GM21717 (cell line): ENCODE data around the gene PTCHD1.

Experiments used
- ATAC-seq: cut with Tn5 transposase; IDR thresholded peaks from one replicate; pipeline ENCODE4 v1.9.1; 2021; ENCODE audit warnings: mild to moderate bottlenecking, moderate library complexity; ENCODE audit not compliant: unreplicated experiment

PTCHD1 gene

GRCh38 chrX:23334848-23335599 is at the start of gene PTCHD1:
Gene PTCHD1, plus strand, starts transcription at chrX:23334849. Its CDS starts 27 bp downstream, at chrX:23334876.
- no peak for ATAC-seq

DNA sequence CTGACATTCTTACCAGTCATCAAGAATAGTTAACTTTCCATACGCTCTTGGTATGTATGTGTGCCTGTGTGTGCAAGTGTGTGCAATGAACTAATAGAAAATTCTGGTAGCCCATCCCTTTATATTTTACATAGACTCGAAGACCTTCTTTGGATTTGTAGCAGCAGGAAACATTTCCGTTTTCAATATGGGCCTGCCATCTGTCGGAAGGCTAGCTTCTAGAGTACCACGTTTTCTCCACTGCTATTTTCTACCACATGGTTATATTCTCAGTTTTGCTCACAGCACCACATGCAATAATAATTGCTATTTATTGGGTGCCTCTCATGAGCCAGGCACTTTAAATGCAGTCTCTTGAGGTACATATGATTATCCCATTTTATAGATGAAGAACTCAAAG is 47.9 kb upstream of the PTCHD1 start:
- ATAC-seq: no peak

DNA sequence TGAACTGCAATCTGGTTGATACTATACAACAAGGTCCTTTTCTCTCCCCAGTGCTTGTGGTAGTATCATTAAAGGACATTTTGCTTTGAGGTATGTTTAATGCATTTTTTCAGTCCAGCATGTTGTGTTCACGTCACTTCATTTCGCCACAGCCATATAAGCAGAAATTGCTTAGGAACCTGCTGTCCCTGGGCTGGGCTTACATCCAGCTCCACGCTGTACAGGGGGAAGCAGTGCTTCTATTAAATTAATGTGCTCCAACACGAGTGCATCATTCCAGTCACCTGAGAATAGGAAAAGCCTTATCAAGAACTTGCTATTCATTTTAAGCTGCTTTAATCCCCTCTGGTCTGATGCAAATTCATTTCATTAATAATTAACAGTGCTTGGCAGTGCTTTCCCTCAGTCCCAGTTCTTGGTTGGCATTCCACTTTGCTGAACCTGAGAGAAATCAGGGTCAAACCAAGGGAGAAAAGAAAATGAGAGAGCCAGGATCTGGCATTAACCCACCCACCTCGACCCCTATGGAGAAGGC is 47.4 kb upstream of the PTCHD1 start:
- ATAC-seq: no peak

- no peak for ATAC-seq
Observed at GRCh38 chrX:23292354-23292987, 42.2 kb upstream of the PTCHD1 start.

DNA sequence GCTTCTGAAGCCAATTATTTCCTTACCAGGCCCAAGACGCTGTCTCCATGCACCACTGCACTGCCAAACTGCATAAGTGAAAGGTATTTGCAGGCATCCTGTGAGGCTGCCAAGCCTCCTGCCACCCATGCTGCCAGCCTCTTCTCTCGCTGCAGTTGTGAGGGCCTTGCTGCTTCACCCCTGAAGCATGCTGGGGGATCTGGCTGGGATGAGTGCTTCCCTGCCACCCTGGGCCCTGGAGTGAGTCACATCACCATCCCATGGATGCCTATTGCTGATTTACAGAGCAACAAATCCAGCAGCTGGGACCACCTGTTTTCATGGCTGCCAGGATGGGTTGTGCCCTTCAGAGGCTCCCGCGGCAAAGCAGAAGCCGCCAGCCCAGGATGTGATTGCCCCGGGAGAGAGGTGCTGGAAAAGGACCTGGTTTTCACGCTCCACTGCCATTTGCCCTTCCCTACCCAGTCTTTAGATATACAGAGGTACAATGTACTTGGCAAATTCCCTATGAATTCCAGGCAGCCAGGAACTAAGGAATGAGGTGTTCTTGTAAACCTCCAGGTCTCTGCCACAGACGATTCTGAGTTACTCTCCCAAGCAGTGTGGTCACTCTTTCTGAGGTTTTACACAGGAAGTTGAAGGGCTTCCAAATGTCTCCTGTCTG is 41.5 kb upstream of the PTCHD1 start:
- no peak for ATAC-seq

- no peak for ATAC-seq
Observed at GRCh38 chrX:23304881-23305280, 29.8 kb upstream of the PTCHD1 start.

- no peak for ATAC-seq
Observed at GRCh38 chrX:23311731-23312130, 22.9 kb upstream of the PTCHD1 start.

- no peak for ATAC-seq
Observed at GRCh38 chrX:23312136-23312535, 22.5 kb upstream of the PTCHD1 start.

GRCh38 chrX:23317799-23318724 is 16.6 kb upstream of the PTCHD1 start:
- peak; percentile 94 for ATAC-seq

DNA sequence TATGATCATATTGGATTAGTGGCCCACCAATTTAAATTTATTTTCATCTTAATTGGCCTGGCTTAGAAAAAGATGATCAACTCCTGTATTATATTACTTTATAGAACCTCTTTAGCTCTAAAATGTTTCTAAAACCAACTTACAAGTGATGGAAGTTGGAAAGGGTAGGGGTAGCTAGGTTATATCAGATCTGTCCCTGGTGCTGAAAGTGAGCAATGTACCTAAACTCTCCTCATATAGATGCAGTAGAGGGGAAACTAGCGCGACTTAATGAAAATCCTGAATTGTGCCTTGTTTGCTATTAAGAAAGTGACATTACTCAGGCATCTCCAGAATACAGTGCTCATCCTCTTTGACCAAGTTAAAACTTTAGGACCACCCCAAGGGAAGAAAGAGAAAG is 7.5 kb upstream of the PTCHD1 start:
- no peak for ATAC-seq

GRCh38 chrX:23331701-23332100 is 2.9 kb upstream of the PTCHD1 start:
- no peak for ATAC-seq

- ATAC-seq: no peak
Observed at GRCh38 chrX:23332101-23332887, 2.4 kb upstream of the PTCHD1 start.

GRCh38 chrX:23332888-23333821 is 1.5 kb upstream of the PTCHD1 start:
- no peak for ATAC-seq

- ATAC-seq: no peak
Observed at GRCh38 chrX:23333842-23334520, 668 bp upstream of the PTCHD1 start.

- ATAC-seq: no peak
Observed at GRCh38 chrX:23334521-23334847, 165 bp upstream of the PTCHD1 start.

DNA sequence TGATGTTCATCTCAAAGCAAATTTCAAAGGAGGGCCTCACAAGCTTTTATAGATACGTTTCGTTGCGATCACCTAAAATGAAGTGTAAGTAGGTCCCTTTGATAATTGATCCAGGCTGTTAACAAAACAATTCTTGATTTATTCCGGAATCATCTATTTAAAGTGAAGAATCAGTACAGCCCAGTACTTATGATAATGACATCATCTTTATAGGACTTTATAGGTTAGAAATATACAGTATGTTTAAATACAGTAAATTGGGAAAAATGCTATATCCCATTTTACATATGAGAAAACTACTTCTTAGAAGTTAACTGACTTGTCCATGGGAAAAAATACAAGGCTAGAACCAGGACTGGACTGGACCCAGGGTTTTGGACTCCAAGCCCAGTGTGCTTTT is 3.7 kb downstream of the PTCHD1 start:
- no peak for ATAC-seq

DNA sequence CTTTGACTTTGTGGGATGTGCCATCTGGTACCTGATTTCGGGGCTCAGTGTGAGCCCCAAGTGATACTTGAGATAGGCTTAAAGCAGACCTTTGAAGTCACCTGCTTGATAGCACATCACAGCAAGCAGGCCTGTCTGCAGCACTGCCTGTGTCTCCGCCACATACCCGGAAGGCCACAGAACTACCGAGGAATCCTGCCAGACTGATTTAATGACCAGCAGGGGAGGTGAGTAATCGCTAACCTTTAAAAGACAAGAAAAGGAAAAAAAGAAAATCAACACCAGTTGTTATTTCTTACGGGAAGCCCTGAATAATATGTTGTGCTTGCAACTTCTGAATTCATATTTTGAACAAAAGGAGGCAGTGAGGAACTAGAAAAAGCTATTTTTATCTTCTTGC is 6.8 kb downstream of the PTCHD1 start:
- no peak for ATAC-seq

- ATAC-seq: no peak
Observed at GRCh38 chrX:23344238-23344903, 9.7 kb downstream of the PTCHD1 start.
